HS-5 (cell line): ENCODE data around the gene ENTPD7.
"Not testable (repeated sequence)": the region's sequence is repeated elsewhere in the genome, so short reads cannot be mapped to it uniquely, and the experiment has no call there.

ENCODE experiments used
- DNase-seq: peaks from one replicate; pipeline ENCODE4 v3.0.0-alpha.2; 2012; ENCODE audit warnings: low read depth

Gene ENTPD7

DNA sequence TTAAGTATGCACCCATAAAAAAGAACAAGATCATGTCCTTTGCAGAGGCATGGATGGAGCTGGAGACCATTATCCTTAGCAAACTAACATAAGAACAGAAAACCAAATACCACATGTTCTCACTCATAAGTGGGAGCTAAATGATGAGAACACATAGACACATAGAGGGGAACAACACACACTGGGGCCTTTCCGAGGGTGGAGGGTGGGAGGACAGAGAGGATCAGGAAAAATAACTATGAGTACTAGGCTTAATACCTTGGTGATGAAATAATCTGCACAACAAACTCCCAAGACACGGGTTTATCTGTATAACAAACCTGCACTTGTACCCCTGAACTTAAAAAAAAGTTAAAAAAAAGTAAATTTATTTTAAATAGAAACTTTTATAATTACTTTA, 86.9 kb downstream of the ENTPD7 start:
- DNase-seq, result not testable (repeated sequence)

DNA sequence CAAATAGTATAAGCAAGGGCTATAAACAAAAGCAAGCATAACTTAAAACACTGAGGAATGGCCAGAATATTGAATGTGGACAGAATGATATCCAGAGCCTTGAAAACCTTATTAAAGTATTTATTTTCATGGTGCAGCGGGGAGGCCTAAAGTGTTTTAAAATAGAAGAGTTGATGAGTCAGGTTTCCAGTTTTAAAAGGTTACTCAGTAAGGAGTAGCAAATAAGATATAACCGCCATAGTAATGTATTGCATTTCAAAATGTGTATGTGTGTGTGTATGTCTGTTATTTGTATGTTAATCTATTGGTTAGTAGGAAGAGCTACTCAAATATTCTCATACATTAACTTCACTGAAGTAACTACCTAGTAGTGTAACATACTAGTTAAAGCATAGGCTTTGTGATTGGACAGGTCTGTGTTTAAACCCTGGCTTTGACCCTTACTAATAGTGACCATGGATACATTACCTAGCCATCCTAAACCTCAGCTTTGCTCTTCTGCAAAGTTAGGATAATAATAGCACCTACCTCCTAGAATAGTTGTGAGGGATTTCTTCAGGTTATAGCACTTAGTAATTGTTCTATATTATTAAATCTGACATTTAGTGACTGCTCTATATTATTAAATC, 89.6 kb downstream of the ENTPD7 start:
- no peak for DNase-seq

- DNase-seq, result no peak
Measured at GRCh38 chr10:99750641-99751040, 91.3 kb downstream of the ENTPD7 start.

DNA sequence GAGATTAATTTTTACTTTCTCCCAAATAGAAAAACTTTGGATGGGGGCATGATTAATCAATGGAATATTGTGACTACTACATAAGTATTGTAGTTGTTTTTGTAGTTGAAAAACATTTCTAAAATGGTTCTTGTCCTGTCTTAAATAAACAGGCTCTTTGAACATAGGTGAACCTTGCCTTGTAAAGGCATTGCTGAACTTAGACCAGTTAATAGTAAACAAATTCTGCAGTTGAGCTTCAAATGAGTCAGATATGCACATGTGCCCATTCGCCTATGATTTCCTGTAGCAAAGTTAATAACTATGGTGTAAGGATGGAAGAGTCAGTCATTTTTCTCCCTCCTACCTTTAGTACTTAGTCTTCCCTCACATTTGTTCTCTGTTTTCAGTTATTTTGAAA, 95.4 kb downstream of the ENTPD7 start:
- no peak for DNase-seq
